Neural crest cell (in vitro differentiated cells): Measurements from ENCODE around the gene TRIM74. TPM values are rescaled to one million over a fixed set of nuclear protein-coding genes. Genes with fewer than 3 reads are reported as not detected.
A peak's percentile ranks its signal among the peaks of the same experiment; 100 is the strongest.
"Not testable (repeated sequence)": the region's sequence is repeated elsewhere in the genome, so short reads cannot be mapped to it uniquely, and the experiment has no call there.

Experiments
- DNase-seq: peaks from one replicate; pipeline ENCODE4 v3.0.0; 2021; ENCODE audit warnings: low read depth, mixed read lengths, low spot score
- H3K27ac Mint-ChIP-seq: one replicate; pipeline ENCODE4 v1.8.0; 2021; ENCODE audit warnings: mild to moderate bottlenecking, mixed read lengths; ENCODE audit not compliant: unreplicated experiment
- H3K27me3 Mint-ChIP-seq: 2 replicates; pipeline ENCODE4 v1.8.0; 2021; ENCODE audit warnings: low read depth, mild to moderate bottlenecking, mixed read lengths
- H3K36me3 Mint-ChIP-seq: 2 replicates; pipeline ENCODE4 v1.8.0; 2021; ENCODE audit warnings: low read depth, mild to moderate bottlenecking, mixed read lengths
- H3K4me1 Mint-ChIP-seq: 2 replicates; pipeline ENCODE4 v1.8.0; 2021; ENCODE audit warnings: mixed read lengths
- H3K4me3 Mint-ChIP-seq: one replicate; pipeline ENCODE4 v1.8.0; 2021; ENCODE audit warnings: mild to moderate bottlenecking, mixed read lengths
- H3K9me3 Mint-ChIP-seq: 2 replicates; pipeline ENCODE4 v1.8.0; 2021; ENCODE audit warnings: mixed read lengths
- long read RNA-seq: library from polyadenylated mRNA; unstranded; transcript quantifications from one replicate; pipeline ENCODE4 v2.0.0, GENCODE V29; 2020
- total RNA-seq: library from RNA; stranded (reverse); gene quantifications from 2 replicates; pipeline ENCODE4 v1.2.1, GENCODE V29; 2021

The TRIM74 gene
- total RNA-seq: 0.96 and 1.8 TPM in 2 replicates
- long read RNA-seq: 0 reads

DNA sequence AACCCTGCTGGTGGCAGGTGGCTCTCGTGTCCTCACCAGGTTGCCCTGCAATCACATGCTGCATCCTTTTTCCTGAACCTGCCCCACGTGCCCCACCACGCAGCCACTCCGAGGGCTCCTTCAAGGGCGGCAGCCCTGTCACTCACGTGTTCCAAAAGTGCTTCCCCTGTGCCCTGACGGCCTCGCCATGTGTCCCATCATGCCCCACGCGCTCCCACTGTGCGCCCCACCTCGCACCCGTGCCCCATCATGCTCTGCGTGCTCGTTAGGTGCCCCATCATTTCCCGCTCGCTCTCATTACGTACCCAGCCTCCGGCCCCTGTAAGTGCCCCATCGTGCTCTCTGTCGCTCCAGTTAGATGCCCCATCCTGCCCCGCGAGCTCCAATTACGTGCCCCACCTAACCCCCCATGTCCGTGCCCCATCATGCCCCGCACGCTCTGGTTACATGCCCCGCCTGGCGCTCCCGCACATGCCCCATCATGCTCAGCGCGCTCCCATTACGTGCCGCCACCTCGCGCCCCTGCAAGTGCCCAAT, at the start of gene TRIM74:
Gene TRIM74, minus strand, starts transcription at position 487 of the 537 bp plus-strand sequence. CDS start 3,309 bp downstream, outside the sequence.
- H3K4me3 Mint-ChIP-seq, H3K27me3 Mint-ChIP-seq, H3K9me3 Mint-ChIP-seq, DNase-seq, H3K4me1 Mint-ChIP-seq, H3K27ac Mint-ChIP-seq, H3K36me3 Mint-ChIP-seq: not testable (repeated sequence)

DNA sequence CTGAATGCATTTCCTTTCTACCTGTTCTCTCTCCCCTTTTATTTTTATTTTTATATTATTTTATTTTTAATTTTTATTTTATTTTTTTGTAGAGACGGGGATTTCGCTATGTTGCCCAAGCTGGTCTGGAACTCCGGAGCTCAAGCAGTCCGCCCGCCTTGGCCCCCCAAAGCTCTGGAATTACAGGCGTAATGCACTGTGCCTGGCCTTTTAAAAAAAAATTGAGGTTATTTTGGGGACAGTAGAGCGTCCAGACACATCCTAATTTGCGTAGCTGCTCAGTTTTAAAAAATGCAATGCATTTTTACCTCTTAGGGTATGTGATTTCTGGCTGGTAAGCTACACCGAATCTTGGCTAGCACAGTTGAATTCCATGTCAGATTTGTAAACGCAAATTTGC, 37.2 kb upstream of the TRIM74 start:
- H3K27ac Mint-ChIP-seq, H3K4me1 Mint-ChIP-seq, H3K27me3 Mint-ChIP-seq, H3K36me3 Mint-ChIP-seq, H3K4me3 Mint-ChIP-seq, H3K9me3 Mint-ChIP-seq: not testable (repeated sequence)
- DNase-seq: peak; percentile 2

DNA sequence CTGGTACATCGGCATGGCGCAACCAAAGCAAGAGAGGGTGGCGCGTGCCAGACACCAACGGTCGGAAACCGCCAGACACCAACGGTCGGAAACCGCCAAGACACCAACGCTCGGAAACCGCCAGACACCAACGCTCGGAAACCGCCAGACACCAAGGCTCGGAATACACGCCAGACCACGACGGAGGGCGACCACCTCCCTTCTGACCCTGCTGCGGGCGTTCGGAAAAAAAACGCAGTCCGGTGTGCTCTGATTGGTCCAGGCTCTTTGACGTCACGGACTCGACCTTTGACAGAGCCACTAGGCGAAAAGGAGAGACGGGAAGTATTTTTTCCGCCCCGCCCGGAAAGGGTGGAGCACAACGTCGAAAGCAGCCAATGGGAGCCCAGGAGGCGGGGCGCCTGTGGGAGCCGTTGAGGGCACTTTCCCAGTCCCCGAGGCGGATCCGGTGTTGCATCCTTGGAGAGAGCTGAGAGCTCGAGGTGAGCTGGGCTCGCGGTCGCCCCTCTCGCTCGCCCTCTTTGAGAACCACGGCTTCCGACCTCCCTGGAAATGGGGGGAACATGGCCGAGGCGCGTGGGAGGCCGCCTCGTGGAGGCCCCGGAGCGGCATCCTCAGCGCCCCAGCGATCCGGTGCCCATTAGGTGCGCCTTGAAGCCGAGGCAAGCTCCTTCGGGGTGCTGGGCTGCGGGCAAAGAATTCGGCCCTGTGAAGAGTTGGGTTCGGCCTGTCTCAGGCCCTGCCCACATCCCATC, 36.6 kb upstream of the TRIM74 start:
- Mint-ChIP-seq H3K4me3 (peak overlapping the region; percentile 95), H3K27ac (peak overlapping the region; percentile 83)
- not testable (repeated sequence) for H3K4me1 Mint-ChIP-seq, H3K27me3 Mint-ChIP-seq, H3K36me3 Mint-ChIP-seq, H3K9me3 Mint-ChIP-seq
- peak; percentile 85 for DNase-seq

DNA sequence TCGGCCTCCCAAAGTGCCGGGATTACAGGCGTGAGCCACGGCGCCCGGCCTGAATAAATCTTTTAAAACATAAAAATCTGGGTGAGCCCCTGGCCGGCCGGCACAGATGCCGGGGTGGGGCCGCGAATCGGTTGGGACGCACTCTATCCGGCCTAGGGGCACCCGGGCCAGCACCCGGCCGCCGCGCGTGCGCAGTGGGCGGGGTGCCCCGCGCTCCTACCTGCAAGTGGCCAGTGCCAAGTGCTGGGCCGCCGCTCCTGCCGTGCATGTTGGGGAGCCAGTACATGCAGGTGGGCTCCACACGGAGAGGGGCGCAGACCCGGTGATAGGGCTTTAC, 36.1 kb upstream of the TRIM74 start:
- H3K27ac Mint-ChIP-seq: peak overlapping the region; percentile 83
- not testable (repeated sequence) for H3K36me3 Mint-ChIP-seq, H3K9me3 Mint-ChIP-seq, H3K27me3 Mint-ChIP-seq, H3K4me1 Mint-ChIP-seq
- peak overlapping the region; percentile 95 for H3K4me3 Mint-ChIP-seq
- peak; percentile 58 for DNase-seq

DNA sequence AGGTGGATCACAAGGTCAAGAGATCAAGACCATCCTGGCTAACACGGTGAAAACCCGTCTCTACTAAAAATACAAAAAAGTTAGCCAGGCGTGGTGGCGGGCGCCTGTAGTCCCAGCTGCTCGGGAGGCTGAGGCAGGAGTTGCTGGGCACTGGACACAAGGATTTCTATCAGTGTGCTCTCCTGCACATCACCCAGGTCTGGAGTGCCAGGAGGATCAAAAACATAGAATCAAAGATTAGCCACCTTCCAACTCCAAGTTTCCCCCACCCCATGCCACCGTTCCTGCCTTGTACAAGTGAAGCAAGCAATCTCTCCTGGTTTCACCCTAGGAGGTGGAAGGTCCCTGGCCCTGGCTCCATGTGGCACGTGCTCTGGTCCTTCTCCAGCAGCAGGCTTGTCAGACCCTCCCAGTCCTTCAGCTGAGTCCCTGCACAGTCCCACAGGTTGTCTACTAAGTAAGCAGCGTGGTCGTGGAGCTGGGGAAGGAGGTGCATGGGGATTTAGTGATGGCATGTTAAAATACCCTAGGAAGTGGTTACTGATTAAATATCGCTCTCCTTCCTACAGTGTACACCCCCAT, 28.7 kb upstream of the TRIM74 start:
- not testable (repeated sequence) for H3K4me1 Mint-ChIP-seq, H3K36me3 Mint-ChIP-seq, H3K27ac Mint-ChIP-seq, H3K9me3 Mint-ChIP-seq, H3K27me3 Mint-ChIP-seq, DNase-seq, H3K4me3 Mint-ChIP-seq

DNA sequence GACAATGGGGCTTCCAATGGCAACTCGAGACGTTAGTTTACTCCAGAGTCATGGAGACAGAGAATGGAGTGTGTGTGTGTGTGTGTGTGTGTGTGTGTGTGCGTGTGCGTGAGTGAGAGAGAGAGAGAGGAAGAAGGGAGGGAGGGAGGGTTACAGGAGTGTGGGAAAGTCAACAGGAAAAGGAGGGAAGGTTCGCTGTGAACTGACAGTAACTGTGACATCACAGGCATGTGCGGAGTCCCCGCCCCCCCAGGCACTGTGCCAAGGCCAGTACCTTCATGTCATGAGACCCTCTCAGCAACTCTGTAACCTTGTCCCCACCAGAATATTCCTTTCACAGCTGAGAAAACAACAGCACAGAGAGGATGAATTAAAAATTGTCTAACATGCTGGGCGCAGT, 28.2 kb upstream of the TRIM74 start:
- DNase-seq, H3K27me3 Mint-ChIP-seq, H3K27ac Mint-ChIP-seq, H3K9me3 Mint-ChIP-seq, H3K4me3 Mint-ChIP-seq, H3K36me3 Mint-ChIP-seq, H3K4me1 Mint-ChIP-seq: not testable (repeated sequence)

DNA sequence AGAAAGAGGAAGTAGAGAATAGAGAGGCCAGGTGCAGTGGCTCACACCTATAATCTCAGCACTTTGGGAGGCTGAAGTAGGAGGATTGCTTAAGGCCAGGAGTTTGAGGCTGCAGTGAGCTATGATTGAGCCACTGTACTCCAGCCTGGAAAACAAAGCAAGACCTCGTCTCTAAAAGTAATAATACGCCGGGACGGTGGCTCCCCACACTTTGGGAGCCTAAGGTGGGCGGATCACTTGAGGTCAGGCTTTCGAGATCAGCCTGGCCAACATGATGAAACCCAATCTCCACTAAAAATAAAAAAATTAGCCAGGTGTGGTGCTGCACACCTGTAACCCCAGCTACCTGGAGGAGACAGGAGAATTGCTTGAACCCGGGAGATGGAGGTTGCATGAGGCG, 26.2 kb upstream of the TRIM74 start:
- not testable (repeated sequence) for H3K9me3 Mint-ChIP-seq, H3K4me1 Mint-ChIP-seq, H3K36me3 Mint-ChIP-seq, H3K27me3 Mint-ChIP-seq, H3K4me3 Mint-ChIP-seq, H3K27ac Mint-ChIP-seq, DNase-seq

DNA sequence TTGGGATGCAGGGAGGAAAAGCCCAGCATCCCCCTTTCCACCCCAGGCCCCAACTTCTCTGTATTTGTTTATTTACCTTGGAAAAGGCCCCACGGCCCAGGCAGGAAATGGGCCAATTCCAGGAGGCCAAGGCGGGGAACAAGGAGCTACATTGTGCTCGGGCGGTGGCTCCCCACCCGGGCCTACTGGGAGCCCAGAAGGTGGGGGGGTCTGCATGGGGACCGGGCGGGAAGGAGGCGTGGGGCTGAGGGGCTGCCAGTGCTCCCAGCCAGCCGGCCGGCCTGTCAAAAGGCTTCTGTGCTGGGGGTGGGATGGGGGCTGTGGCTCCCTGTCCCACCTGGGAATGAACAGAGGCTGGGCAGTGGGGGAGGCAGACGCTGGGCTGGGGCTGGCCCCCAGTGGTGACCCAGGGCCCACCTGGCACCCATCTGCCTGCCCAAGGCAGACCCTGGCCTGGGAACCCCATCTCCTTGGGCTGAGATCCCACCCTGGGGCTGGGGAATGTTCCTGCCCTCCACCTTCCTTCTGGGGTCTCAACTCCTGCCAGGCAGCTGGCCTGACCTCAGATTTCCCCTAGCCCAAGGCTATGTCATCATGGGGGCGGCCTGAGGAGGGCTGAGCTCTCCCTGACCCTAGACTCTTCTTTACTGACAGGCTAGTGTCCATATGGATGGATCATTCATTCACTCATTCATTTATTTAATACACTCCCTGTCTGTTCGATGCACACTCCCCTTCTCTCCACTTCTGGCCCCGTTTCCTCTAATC, 21.1 kb upstream of the TRIM74 start:
- not testable (repeated sequence) for H3K4me1 Mint-ChIP-seq, H3K9me3 Mint-ChIP-seq, H3K4me3 Mint-ChIP-seq, H3K27me3 Mint-ChIP-seq, H3K36me3 Mint-ChIP-seq, H3K27ac Mint-ChIP-seq, DNase-seq

DNA sequence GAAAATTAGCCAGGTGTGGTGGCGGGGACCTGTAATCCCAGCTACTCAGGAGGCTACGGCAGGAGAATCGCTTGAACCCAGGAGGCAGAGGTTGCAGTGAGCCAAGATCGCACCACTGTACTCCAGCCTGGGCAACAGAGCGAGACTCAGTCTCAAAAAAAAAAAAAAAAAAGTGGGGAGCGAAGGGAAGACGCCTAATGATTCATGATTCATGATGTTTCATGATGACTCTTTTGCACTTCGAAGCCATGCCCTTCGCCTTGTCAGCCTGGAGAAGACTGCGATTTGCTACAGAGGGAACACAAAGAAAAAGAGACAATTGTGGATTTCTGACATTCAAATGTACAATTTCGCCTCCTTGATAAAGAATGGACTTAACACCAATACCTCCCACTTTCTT, 12.8 kb upstream of the TRIM74 start:
- H3K4me1 Mint-ChIP-seq, H3K27me3 Mint-ChIP-seq, H3K36me3 Mint-ChIP-seq, DNase-seq, H3K9me3 Mint-ChIP-seq, H3K27ac Mint-ChIP-seq, H3K4me3 Mint-ChIP-seq: not testable (repeated sequence)

DNA sequence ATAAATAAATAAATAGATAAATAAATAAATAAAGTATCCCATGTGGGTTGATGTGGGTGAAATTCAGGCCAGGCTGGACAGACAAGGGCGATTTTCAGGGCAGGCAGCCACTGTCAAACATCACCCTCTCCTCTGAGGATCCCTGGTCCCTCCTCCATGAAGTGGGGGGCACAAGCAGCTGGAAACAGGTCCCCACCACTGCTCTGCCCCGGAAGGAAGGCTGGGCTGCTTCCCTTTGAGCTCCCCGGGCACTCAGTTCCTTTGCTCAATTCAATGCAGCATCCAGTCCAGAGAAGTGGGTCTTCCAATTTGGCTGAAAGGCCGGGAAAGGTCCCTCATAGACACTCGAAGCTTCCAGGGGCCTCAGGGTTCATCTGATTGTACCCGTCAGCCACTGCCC, 11.1 kb upstream of the TRIM74 start:
- H3K27ac Mint-ChIP-seq, H3K27me3 Mint-ChIP-seq, H3K9me3 Mint-ChIP-seq, H3K4me3 Mint-ChIP-seq, H3K36me3 Mint-ChIP-seq, H3K4me1 Mint-ChIP-seq, DNase-seq: not testable (repeated sequence)

DNA sequence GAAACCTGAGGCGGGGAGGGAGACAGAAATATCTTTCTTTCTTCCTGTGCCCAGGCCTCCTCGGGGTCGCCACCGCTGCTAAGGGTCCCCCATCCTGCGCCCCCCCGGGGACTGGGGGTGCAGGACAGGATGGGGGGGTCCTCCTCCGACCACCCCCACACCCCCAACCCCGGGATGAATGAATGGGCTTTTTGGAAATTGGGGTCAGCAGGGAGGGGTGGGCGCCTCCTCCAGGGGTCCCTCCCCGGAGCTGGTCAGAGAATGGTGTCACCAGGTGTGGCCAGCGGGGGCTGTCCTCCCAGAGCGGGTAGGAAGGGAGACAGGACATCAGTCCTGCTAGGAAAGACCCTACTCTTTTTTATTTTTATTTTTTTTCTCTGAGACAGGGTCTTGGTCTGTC, 7.2 kb upstream of the TRIM74 start:
- DNase-seq, H3K4me3 Mint-ChIP-seq, H3K36me3 Mint-ChIP-seq, H3K9me3 Mint-ChIP-seq, H3K27me3 Mint-ChIP-seq, H3K27ac Mint-ChIP-seq, H3K4me1 Mint-ChIP-seq: not testable (repeated sequence)

DNA sequence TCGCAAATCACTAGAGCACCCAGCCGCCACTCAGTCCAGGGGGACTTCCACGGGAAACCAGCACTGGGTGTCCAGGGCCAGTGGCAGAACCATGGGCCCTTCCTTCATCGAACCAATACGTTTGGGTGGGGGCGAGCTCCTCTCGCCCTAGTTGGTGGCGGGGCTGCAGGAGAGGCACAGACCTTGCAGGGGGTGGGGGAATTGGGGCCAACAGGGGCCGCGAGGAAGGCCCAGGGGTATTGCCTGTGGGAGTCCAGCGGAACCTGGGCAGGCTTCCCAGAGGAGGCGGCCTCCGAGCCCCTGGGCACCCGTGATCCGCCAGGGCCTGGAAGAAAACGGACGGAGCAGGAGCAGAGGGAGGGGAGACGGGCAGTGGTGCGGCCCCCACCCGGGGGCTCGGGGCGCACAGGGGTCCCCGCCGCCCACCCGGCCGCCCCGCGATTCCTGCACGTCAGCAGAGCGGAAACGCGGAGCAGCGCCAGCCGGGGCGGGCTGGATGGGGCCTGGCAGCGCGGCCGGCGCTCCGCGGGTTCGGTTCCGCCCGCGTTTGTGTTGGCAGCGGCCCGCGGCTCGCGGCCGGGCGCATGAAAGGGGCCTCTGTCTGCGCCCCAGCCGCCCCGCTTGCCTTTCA, 6.5 kb upstream of the TRIM74 start:
- H3K4me3 Mint-ChIP-seq, H3K27me3 Mint-ChIP-seq, H3K4me1 Mint-ChIP-seq, H3K27ac Mint-ChIP-seq, H3K9me3 Mint-ChIP-seq, DNase-seq, H3K36me3 Mint-ChIP-seq: not testable (repeated sequence)

DNA sequence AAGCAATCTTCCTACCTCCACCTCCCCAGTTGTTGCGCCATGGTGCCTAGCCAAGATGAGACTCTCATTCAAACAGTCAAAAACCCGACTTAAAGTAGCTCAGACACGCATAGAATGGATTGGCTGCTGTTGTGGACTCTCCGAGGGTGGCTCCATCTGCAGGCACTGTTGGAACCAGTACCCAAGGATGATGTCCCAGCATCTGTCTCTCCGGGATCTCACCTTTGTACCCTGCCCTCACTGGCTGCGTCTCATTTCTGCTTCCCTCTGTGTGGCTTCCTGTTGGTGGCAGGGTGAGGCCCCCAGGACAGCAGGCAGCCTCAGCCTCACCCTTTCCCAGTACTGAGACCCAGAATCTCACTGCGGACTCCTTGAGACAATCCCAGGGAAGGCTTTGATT, 5.5 kb upstream of the TRIM74 start:
- H3K36me3 Mint-ChIP-seq, H3K4me1 Mint-ChIP-seq, H3K9me3 Mint-ChIP-seq, H3K4me3 Mint-ChIP-seq, H3K27ac Mint-ChIP-seq, H3K27me3 Mint-ChIP-seq, DNase-seq: not testable (repeated sequence)
